Left forelimb (tissue), 1 donor: ENCODE results near the gene CTDSP2.
"Not testable (repeated sequence)": the region's sequence is repeated elsewhere in the genome, so short reads cannot be mapped to it uniquely, and the experiment has no call there.

ENCODE experiments used
- DNase-seq: peaks from one replicate; pipeline ENCODE4 v3.0.0-alpha.2; 2018; ENCODE audit warnings: low spot score

The CTDSP2 gene

DNA sequence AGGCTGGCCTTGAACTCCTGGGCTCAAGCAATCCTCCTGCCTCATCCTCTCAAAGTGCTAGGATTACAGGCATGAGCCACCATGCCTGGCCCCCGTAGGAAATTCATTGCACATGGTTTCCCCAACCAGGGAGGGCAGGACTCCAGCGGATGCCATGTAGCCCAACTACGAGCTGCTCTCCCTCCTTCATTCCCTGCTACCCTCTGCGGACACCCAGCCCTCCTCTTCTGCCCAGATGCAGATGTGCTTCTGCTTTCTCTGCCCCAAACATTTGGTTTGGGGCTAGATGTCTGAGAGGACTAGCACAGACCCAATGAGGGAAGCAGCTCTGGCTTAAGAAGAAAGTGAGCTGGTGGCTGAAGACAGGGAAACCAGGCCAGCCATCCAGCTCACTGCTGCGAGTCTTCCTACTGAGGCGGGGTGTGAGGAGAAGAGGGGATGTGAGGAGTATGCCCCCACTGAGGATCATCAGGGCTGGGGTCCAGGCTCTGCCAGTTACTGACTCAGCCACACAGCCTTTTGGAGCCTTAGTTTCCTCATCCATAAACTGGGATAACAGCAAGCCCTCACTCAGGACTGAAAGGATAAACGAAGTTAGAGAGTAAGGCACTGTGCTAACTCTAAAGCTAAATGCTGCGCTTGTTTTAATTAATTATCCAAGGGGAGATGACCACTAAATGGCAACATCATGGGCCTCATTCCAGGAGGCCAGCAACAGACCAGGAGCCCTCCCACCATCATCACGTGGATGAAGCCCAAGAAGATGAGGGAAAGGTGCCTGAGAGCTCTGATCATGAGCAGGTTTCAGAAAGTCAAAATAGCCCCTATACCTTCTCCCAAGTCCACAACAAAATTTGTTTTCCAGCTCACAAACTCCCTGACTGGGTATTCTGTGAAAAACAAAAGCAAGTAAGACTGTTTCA is 10.9 kb downstream of the CTDSP2 start:
- no peak for DNase-seq

DNA sequence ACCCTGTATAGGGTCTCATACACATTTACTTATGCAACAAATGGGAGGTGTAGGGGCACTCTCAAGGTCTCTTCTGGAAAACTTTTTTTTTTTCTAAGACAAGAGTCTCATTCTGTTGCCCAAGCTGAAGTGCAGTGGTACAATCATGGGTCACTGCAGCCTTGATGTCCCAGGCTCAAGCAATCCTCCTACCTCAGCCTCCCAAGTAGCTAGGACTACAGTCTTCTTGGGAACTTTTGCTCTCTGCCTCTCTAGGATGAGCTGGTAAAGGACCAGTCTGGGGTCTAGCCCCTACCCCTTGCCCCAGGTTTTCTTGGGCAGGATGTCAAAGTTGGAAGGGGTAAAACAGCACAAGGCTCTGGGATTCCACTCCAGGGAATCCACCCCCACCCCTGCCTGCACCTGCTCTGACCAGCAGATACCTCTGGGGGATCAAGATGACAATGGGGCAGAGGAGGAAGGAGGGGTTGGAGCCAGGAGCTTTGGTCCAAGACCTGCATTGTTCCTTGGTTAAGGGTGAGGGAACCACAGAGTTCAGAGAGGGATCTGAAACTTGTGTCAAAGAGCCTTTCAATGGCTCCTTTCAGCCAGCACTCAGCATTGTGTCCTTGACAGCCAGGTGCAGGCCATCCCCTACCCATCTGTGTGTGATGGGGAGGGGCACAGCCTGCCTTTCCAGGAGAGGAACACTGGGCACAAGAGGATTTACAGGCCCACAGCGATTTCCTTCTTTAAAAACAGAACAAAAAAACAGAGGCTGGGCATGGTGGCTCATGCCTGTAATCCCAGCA is 12.2 kb downstream of the CTDSP2 start:
- no peak for DNase-seq

DNA sequence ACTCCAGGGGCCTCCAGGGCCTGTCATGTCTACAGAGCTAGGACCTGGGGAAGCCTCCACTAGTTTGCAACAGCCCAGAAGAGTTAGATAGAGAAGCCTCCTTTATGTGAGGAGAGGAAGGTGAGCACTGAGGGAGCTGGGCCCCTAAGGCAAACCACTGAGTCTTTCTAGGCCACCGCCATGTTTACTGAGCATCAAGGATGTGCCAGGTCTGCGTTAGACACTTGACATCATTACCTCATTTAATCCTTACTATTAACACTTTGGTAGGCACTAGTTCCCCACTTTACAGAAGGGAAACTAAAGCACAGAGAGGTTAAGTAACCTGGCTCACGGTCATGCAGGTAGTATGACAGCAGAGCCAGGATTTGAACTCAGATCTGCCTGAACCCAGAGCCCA is 12.9 kb downstream of the CTDSP2 start:
- no peak for DNase-seq

DNA sequence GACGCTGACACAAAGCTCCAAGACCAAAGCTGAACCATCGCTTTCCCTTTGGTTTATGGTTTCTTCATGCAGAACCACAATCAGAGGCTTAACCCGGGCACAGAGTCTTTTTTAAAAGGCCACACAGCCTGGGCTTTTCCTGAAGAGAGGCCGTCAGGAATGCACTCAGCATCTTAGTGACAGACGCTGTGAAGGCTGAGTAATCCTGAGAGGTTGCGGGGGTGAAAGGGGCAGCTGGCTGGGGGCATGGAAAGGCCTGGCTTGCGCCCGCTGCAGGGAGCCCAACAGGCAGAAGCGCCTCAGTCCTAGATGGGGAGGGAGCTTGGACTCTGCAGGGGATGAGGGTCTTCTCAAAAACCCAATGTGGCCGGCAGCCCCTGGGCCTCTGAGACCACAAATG is 13.6 kb downstream of the CTDSP2 start:
- no peak for DNase-seq

DNA sequence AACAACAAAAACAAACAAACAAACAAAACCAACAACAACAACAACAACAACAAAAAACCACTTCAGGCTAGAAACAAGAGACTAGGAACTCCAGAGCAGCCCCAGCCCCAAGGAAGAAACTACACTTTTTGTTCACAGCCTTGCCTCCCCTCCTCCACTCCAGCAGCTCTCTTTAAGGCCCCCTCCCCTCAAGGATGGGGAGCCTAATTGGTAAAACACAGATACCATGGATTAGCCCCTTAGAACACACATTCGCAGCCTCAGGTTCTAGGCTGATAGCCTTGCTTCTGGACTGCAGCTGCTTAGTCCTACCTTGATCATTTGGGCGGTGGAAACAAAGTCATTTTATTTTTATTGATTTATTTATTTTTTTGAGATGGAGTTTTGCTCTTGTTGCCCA is 16.1 kb downstream of the CTDSP2 start:
- no peak for DNase-seq

GRCh38 chr12:57829025-57829777 is 17.3 kb downstream of the CTDSP2 start:
- no peak for DNase-seq

GRCh38 chr12:57826966-57827365 is 19.6 kb downstream of the CTDSP2 start:
- no peak for DNase-seq

- DNase-seq: no peak
Observed at GRCh38 chr12:57826400-57826799, 20.1 kb downstream of the CTDSP2 start.

DNA sequence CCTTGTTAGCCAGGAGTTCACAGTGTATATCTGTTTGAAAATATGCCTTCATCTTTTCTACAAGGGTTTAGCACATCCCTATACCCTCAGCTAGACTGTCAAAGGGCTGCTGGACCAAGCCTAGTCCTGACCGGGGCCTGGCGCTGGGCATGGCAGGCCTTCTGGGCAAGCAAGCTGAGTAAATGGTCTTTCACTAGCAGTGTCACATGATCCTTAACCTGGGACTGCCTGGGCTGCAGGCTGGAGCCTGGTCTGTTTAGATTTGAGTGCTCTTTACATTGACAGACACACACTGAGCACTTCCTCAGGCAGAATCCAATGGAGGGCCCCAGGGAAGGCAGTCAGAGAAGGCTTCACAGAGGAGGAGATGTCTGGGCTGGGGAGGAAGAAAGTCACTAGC is 21.1 kb downstream of the CTDSP2 start:
- no peak for DNase-seq

GRCh38 chr12:57823908-57824640 is 22.5 kb downstream of the CTDSP2 start:
- DNase-seq: no peak

DNA sequence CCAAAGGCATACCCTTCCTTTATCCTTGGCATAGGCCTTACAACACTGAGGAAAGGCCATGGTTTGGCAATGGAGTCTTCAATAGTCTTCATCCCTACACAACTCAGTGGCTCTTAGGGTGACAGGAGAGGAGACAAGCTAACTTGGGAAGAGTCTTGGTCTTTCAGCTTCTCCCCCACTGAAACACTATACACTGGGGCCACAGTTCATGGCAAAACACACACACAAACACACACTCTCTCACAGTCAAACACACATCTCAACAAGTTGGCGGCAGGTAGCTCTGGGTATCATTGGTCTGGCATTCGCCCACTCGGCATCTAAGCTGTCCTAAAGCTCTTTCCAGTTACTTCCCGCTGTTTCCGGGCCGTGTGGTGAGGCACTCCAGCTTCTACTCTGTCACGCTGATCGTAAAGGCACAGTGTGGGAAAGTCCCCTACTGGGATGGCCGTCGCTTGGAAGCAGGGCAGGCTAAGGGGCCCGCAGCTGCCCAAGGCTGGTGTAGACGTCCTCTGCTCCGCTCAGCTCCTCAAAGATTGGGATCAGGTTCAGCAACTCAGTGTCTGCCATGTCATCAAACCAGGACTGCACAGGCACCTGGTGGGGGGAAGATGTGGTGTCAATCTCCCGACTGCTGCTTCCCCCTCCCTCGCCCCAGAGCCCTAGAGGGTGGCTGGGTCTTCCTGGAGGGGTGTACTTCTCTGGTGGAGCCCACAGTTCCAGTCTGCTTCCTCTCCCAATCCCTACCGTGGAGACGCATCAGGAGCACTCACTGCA is 23.2 kb downstream of the CTDSP2 start:
- no peak for DNase-seq

GRCh38 chr12:57822392-57823130 is 24.0 kb downstream of the CTDSP2 start:
- no peak for DNase-seq

DNA sequence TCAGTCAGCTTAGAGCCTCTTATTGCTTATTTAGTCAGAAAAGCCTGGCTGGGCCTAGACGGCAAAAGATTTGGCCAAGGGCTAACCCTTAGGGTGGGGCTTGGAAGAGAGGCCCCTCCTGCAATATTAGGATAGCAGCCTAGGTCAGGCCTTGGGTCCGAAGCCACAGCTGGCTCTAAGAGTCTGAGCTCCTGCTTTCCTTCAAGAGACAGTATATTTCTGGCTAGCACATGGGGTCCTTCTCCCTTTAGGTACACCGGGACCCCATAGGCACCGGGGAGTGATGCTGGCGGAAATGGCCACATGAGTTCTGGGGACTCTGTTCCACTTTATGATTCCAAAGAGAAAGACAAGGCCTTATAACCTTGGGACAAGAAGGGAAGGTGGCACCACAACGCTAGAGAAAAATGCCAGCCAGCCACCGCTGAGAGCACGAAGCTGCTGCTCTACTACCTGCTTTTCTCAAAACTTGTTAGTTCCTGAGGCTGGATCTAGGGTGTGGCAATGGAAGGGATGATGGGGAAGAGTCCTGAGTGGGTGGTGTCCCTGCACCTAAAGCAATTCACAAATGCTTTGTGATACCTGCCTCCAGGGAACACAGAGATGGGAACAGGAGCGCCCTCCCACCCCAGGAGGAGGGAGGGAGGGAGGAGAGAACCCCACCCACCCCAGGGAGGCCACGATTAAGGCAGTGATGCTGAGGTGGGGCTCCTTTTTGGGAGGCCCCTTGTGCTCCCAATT is 24.9 kb downstream of the CTDSP2 start:
- no peak for DNase-seq

DNA sequence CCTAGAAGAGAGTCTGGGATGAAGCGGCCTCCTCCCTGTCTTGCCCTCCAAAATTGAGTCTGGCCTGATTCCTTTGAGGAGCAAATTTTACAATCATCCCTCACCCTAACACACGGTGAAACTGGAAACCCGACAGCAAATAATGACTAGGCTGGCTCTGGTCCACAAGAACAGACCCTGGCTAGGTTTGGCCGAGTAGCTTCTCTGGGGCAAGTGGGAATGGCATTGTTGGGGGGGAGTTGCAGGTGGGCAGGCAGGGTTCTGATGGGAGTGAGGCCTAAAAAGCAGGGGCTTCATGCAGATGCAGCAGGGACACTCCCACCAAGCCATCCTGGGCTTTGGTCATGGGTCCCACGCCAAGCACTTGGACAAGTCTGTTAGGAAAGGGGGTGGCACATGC is 25.5 kb downstream of the CTDSP2 start:
- DNase-seq: not testable (repeated sequence)

GRCh38 chr12:57820119-57820518 is 26.4 kb downstream of the CTDSP2 start:
- DNase-seq: not testable (repeated sequence)

- DNase-seq: not testable (repeated sequence)
Observed at GRCh38 chr12:57817990-57818331, 28.6 kb downstream of the CTDSP2 start.

DNA sequence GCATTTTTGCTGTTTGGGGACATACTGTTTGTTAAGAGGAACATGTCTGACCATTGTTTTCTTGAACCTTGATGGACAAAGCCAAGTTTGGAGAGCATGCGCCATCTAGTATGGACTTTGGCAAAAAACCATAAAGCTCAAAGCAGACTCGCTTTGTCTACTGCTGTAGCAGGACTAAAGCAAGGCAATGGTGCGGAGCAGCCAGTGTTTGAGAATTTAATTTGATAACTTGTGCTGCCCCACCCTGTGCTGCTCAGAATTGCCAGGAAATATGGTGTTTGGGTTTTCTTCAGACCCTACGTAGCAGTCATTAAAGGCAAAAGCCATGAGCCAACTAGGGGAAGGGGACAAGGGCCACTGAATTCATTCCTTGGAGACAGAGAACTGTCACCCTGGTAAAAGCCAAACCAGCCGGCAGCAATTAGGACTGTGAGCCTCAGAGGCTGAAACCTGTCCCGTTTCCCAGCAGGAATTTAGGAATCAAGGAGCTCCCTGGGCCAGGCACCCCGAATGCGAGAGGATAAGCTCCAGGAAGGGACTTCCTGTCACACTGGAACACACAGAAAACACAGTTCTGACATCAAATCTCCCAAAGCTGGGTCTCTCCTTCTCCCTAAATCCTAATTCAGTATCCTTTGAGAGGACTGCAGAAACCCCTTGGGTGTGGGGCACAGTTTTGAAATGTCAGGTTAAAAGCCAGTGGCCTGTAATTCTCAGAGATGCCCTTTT is 29.1 kb downstream of the CTDSP2 start:
- no peak for DNase-seq

DNA sequence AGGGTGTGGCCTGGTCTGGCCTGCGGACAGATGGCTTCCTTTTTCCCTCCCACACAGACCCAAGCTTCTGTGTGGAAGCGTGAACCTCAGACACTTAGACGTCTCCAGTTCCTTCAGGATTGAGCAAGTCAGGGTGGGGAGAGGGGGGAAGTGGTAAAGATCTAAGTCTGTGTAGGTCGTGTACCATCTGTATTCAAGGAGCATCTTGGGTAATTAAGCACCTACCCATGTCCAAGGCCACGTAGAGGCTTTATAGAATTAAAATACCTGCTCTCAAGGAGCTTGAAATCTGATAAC is 29.7 kb downstream of the CTDSP2 start:
- no peak for DNase-seq
